GM23338 (cell line): ENCODE results near the gene CDK5R1.

Experiments used
- CREB1 ChIP-seq: fragments of 250-450 bp; sonication (Bioruptor Pico); IDR thresholded peaks from 2 replicates; pipeline ENCODE4 v1.5.0; 2020; ENCODE audit warnings: low read depth, mild to moderate bottlenecking, moderate library complexity
- EZH2 ChIP-seq: fragments of 200-600 bp; sonication (generic); IDR thresholded peaks from one replicate; pipeline ENCODE4 v1.8.0; 2017; ENCODE audit warnings: antibody characterized with exemption, mild to moderate bottlenecking, low read depth; ENCODE audit not compliant: unreplicated experiment
- EZH2phosphoT487 ChIP-seq: fragments of 200-600 bp; sonication (generic); IDR thresholded peaks from one replicate; pipeline ENCODE4 v1.8.1; 2018; ENCODE audit warnings: antibody characterized with exemption; ENCODE audit not compliant: unreplicated experiment
- JUNB ChIP-seq: IDR thresholded peaks from one replicate; pipeline ENCODE4 v1.6.1; 2016; ENCODE audit warnings: antibody characterized with exemption; ENCODE audit not compliant: unreplicated experiment
- POLR2AphosphoS5 ChIP-seq: IDR thresholded peaks from 2 replicates; pipeline ENCODE4 v1.6.1; 2016; ENCODE audit warnings: antibody characterized with exemption, low read depth
- TF ChIP-seq, protein P1 (sequence below), 2 experiments: fragments of 200-600 bp in 1 of 2; sonication (generic) in 1 of 2; conservative IDR thresholded peaks; 2 replicates each; pipeline versions ENCODE4 v1.5.1 to v1.6.1; 2016 to 2017; ENCODE audit warnings: antibody characterized with exemption in 2 of 2, low read depth in 2 of 2, mild to moderate bottlenecking in 2 of 2, moderate library complexity in 1 of 2
- TF ChIP-seq, protein P2 (sequence below): IDR thresholded peaks from one replicate; pipeline ENCODE4 v1.6.1; 2018; ENCODE audit warnings: antibody characterized with exemption; ENCODE audit not compliant: unreplicated experiment

DNA sequence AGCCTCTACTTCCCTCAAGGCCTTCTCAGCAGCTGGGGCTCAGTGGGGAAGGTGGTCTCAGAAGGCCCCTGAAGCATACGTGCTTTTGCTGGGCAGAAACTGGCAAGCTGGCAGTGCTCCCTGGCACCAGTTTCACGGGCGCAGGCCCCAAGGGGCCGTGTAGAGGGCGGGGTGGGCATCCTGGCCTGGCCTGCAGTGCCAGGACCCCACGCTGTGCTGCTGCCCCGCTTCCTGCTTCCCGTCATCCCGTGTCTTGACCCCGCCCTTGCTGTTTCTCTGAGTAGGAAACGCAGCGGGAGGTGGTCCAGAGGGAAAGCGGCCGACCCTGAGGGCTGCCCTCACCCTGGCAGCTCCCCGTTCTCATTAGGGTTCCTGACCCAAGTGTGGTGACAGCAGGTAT, 6.8 kb downstream of the CDK5R1 start:
- TF ChIP-seq EZH2, result no peak
- TF ChIP-seq POLR2AphosphoS5, result no peak
- TF ChIP-seq, protein P1, sequence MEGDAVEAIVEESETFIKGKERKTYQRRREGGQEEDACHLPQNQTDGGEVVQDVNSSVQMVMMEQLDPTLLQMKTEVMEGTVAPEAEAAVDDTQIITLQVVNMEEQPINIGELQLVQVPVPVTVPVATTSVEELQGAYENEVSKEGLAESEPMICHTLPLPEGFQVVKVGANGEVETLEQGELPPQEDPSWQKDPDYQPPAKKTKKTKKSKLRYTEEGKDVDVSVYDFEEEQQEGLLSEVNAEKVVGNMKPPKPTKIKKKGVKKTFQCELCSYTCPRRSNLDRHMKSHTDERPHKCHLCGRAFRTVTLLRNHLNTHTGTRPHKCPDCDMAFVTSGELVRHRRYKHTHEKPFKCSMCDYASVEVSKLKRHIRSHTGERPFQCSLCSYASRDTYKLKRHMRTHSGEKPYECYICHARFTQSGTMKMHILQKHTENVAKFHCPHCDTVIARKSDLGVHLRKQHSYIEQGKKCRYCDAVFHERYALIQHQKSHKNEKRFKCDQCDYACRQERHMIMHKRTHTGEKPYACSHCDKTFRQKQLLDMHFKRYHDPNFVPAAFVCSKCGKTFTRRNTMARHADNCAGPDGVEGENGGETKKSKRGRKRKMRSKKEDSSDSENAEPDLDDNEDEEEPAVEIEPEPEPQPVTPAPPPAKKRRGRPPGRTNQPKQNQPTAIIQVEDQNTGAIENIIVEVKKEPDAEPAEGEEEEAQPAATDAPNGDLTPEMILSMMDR (conservative IDR thresholded peaks at IDR 0.05; ENCODE audit: low read depth in 2 of 2), result no peak
- TF ChIP-seq EZH2phosphoT487, result no peak
- TF ChIP-seq, protein P2, sequence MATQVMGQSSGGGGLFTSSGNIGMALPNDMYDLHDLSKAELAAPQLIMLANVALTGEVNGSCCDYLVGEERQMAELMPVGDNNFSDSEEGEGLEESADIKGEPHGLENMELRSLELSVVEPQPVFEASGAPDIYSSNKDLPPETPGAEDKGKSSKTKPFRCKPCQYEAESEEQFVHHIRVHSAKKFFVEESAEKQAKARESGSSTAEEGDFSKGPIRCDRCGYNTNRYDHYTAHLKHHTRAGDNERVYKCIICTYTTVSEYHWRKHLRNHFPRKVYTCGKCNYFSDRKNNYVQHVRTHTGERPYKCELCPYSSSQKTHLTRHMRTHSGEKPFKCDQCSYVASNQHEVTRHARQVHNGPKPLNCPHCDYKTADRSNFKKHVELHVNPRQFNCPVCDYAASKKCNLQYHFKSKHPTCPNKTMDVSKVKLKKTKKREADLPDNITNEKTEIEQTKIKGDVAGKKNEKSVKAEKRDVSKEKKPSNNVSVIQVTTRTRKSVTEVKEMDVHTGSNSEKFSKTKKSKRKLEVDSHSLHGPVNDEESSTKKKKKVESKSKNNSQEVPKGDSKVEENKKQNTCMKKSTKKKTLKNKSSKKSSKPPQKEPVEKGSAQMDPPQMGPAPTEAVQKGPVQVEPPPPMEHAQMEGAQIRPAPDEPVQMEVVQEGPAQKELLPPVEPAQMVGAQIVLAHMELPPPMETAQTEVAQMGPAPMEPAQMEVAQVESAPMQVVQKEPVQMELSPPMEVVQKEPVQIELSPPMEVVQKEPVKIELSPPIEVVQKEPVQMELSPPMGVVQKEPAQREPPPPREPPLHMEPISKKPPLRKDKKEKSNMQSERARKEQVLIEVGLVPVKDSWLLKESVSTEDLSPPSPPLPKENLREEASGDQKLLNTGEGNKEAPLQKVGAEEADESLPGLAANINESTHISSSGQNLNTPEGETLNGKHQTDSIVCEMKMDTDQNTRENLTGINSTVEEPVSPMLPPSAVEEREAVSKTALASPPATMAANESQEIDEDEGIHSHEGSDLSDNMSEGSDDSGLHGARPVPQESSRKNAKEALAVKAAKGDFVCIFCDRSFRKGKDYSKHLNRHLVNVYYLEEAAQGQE, result no peak
- TF ChIP-seq CREB1 (CRISPR knock-in tag), result no peak
- TF ChIP-seq JUNB, result no peak
